NCI-H2171 treated with DMSO at 0.1 percent for 48 hours (cell line): ENCODE data around the gene SLC12A7.
"Not testable (repeated sequence)": the region's sequence is repeated elsewhere in the genome, so short reads cannot be mapped to it uniquely, and the experiment has no call there.

Experiments
- DNase-seq: peaks from one replicate; lab custom pipeline; 2025; lab: John Stamatoyannopoulos, UW

SLC12A7 gene

DNA sequence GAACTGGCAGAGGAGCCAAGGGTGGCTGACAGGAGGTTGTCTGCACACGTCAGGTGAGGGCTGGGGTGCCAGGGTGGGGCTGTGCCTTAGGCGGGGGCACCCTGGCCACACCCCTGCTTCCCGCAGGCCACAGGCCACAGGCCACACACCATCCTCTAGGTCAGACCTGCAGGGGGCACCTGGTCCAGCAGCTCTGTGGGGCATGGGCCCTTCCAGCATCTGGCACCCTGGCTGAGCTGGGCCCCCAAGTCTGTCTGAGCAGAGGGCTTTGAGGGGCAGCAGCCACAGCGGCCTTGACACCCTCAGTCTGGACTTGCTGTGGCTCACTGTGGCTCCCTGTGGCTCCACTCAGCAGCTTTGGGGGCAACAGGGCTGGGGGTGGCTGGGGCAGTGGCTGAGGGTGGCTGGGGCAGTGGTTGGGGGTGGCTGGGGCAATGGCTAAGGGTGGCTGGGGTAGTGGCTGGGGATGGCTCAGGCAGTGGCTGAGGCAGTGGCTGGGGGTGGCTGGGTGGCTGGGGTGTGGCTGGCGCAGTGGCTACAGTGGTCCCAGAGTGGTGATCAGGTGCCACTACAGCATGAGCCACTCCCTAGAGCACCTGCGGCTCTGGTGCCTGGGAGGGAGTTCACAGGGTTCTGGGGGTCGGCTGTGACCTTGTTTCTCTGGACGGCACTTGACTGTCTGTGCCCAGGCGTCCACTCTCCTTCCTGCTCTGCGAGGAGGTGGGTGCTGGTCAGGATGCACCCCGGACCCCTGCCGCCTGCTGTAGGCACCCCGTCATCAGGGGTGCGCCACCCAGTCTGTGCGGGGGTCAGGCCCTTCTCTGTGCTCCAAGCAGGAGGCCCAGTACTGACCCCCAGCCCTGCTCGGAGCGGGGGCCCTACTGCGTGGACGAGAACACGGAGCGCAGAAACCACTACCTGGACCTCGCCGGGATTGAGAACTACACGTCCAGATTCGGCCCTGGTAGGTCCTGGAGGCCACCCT is 76.2 kb downstream of the SLC12A7 start:
- DNase-seq = no peak

DNA sequence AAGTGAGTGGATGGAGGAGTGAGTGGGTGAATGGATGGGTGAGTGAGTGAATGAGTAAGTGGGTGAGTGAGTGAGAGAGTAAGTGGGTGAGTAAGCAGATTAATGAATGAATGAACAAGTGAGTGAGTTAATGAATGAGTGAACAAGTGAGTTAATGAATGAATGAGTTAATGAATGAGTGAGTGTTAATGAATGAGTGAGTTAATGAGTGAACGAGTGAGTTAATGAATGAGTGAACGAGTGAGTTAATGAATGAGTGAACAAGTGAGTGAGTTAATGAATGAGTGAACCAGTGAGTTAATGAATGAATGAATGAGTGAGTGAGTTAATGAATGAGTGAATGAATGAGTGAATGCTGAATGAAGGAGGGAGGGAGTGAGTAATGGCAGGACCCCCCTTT is 76.9 kb downstream of the SLC12A7 start:
- no peak for DNase-seq

DNA sequence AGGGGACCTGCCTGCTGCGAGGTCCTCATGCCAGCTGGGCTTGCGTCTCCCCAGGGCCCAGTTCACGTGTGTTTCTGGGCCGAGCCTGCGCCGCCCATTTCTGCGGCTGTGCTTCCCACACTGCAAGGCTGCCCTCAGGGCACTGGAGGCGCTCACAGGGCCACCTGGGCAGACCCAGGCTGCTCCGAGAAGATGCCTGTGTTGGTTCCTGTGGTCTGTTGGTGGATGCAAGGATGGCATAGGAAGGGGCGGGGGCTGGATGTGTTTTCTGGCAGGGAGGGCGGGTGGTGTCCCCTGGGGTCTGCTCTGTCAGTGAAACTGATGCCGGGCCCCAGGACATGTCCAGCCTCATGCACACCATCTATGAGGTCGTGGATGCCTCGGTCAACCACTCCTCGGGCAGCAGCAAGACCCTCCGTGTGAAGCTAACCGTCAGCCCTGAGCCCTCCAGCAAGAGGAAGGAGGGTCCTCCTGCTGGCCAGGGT is 77.4 kb downstream of the SLC12A7 start:
- DNase-seq = no peak

DNA sequence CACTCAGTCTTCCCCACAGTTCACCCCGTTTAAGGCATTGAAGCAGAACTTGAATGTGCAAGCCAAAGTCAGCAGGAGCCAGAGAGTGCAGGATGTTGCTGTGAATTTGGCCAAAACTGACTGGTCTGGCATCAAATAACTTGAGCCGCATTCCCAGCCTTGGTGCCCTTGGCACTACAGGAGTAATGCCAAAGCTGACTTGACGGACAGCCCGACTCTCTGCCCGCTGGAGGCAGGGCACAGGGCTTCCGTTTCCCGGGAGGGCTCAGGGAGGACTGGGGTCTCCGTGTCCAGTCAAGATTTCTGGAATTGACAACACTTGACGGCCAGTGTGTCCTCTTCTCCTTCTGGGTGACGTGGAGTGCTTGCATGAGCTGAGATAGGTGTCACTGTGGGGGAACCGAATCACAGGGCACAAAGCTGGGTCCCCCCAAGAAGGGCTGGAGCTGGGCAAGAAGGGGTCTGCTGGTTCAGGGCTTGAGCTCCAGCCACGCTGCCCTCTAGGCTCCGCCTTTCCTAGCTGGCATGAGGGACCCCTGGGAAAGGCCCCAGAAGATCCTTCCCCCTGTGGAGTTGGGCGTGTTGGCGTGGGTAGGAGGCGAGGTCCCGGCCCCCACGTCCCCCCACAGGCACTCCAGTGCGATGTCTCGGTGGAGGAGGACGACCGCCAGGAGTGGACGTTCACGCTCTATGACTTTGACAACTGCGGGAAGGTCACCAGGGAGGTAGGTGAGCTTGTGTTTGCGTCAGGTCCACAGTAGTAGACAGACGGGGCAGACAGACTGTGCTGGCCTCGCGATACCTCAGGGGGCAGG is 78.0 kb downstream of the SLC12A7 start:
- no peak for DNase-seq

DNA sequence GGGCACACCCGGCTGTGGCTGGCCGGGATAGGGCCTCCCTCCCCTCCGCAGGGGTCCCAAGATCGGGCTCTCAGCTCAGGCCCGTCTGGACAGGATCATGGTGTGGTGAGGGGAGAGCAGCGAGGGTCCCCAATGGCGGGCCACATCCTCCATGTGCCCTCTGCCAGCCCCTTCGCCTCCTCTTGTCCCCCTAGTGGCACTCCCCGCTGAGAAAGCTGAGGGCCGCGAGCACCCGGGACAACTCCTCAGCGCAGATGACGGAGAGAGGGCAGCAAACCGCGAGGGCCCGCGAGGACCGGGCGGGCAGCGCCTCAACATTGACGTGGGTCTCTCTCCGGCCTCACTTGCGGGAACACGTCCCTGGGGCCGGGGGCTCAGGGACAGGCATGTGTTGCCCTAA is 78.7 kb downstream of the SLC12A7 start:
- DNase-seq = no peak

DNA sequence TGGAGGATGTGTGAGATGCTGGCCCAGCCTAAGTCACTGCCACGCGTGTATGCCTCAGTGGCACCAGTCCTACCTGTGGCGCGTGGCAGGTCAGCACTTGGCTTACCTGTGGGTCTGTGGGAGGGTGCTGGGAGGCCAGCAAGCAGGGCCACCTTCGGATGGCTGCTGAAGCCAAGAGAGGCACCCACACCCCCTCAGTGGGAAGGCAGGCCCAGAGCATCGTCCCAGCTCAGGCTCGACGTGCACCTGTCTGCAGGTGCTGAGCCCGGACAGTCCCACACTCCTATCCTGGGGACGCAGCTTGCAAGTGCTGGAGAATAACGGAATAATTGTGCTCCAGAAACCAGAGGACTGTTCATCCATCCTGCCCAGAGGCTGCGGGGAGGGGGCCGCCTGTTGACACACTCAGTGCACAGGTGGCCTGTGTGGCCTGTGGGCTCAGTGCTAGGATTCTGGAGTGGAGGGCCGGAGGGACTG is 79.3 kb downstream of the SLC12A7 start:
- DNase-seq = no peak

DNA sequence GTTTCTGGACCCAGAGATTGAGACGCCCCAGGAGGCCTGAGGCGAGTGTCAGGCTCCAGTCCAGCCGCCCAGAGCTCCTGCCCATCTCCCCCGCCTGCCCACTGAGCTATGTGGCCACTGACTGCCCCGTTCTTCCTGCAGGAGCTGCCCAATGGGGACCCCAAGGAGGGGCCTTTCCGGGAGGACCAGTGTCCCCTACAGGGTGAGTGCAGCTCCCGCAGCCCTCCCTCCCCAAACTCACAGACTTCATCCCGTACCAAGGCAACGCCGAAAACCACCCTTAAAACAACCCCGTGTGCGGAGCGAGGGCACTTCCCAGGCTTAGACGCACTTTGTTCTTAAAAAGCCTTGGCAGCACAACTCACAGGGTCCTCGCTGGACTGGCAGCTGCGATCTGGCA is 79.9 kb downstream of the SLC12A7 start:
- DNase-seq = no peak

DNA sequence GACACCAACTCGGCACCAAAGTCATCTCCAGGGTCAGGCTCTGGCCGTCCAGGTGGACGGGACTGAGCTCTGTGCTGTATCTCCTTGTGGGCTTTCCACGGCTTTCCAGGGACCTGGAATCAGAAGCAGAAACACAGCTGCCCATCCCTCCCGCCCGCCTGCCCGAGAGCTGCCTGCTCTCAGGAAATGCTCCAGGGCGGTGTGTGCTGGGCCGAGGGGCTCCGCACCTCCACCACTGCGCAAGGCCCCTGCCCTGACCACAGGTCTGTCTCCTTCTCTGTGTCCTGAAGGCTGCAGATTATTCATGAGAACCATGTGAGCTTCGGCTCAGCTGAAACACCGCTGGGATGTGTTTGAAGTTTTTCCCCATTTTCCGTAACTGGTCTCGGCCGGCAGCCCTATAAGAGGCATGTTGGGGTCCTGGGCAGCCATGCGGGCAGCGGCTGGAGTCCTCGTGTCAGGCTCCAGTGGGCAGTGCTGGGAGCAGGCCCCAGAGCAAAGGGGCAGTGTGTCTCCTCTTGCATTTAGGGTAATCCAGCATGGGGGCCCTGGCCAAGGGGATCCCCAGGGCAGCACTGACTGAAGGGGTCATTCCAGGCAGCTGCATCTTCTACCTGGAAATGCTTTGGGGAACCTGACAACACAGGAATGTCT is 80.4 kb downstream of the SLC12A7 start:
- no peak for DNase-seq

DNA sequence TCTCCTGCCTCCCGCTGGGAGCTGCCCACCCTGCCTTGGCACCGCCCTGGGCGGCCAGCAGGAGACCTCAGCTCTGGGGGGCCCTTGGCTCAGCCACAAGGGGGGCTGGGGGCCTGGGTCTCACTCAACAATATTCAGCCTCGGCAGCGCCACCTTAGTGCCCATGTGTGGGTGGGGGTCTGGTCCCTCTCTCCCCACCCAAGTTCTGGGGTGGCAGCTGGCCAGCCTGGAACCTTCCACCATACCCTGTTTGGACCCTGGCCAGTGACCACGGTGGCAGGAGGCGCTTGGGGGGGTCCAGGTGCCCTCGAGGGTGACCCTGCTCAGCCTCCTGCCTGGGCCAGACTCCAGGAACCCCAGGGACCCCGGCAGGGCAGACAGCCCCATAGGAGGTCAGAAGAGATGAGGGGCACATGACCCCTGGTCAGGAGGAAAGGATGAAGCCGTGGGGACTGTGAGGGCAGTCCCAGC is 81.0 kb downstream of the SLC12A7 start:
- DNase-seq = no peak

DNA sequence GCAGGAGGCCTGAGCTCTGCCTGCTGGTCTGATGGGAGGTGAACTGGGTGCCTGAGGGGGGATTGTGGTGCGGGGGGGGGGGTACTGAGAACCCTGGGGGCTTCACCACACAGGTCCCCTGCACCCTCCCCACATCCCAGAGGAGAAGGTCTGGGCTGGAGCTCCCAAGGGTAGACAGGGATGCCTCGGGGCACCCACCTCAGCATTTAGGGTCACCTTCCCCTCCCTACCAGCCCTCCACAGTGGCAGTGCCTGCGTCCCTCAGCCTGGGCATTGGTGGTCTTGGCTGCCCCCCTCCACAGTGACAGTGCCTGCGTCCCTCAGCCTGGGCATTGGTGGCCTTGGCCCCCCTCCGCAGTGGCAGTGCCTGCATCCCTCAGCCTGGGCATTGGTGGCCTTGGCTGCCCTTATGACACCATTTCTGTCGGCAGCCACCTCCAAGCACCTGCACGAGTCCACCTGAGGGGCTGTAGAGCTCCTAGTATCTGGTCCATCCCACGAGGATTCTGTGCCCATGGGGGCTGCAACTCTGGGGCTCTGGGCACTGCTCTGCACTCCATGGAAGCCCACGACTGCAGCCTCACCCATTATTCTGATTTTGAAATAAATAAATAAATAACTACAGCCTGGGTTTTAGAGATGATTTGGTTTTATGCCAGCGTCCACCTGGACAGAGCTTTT is 81.8 kb downstream of the SLC12A7 start:
- no peak for DNase-seq

DNA sequence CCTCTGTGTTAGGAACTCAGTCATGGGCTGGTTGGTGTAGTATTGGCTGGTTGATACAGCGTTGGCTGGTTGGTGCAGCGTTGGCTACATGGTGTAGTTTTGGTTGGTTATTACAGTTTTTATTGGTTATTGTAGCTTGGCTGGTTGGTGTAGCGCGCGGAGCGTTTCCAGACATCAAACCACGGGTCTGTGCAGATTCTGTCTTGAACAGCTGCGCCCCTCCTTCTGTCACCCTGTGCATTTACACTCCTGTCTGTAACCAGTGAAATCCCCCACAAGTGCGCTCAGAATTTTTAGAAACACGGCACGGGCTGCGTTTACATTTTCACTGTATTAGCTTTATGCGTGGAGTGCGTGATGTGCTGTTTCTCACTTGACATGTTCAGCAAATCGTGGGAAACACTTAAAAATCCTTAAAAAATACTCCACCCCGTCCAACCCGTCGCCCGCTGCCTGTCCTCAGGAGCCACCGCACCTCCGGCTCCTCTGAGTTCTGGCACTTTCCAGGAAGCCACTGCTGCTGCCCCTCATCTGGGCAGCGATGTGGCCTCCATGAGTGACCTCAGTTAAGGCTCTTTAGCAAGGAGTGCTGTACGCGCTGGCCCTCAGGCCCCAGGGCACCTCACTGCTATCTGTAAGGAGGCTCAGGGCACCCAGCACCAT is 82.5 kb downstream of the SLC12A7 start:
- no peak for DNase-seq

DNA sequence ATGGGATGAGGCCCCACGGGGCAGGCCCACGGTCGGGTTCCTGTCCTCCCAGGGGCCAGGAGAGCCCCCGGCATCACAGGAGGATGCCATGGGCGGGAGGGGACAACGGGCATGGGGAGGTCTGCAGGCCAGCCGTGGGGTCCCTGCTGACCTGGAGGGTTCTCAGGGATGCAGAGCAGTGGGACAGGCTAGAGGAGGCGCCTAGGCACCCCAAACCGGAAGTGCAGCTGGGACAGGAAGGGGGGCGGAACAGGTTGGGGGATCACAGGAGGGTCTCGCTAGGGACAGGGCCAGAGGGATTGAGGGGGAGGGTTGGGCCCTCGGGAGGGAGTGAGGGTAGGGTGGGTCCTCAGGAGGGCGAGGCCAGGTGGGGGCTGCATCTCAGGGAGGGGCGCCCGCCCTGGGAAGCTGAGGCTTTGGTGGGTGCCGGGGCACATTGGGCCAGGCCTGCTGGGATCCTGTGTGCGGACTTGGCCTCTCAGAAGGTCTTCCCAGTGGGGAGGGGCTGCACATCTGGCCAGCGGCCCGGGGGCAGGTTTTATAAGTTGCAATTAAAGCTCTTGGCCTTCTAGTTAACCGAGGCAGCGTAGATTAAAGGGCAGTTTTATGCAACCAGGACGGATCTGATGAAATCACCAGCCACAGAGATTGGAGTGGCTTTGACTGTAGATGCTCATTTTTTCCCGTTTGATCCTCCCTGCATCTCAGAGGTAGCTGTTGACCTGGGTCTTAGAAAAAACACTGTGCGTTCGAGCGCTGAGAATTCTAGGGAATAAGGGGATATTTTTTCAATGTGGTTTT is 83.2 kb downstream of the SLC12A7 start:
- no peak for DNase-seq

DNA sequence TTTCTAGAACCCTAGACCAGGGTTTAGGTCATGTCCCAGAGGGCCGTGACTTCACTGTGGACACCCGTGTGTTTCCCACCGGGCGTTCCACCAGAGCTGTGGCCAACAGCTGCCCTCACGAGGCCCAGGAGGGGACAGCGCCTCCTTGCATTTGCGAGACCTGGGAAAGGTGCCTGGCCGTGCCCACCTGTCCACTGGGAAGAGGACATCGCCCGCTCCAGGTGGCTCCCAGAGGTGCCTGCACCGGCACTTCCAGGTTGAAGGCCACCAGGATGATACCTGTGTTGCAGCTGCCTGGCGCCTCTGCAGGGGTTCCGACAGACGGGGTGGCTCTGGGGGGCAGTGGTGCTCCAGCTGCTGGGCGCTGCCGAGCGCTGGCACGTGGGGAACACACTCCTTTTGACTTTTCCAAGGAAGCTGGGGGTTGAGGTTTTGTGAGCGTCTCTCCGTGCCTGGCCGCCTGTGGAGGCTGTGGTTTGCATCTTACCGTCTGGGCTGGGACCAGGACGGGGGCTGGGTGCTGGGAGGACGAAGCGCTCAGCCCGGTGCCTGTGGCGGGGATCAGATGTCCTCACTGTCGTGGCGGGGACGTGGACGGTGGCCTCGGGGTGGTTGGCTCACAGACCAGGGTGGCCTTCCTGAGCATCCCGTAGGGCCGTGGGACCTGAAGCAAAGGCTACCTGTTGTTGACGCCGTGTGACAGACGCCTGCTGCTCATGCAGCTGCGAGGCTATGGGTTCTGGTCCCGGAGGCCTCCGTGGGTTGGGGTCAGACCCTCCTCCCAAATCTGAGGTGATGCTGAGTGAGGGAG is 84.0 kb downstream of the SLC12A7 start:
- no peak for DNase-seq

DNA sequence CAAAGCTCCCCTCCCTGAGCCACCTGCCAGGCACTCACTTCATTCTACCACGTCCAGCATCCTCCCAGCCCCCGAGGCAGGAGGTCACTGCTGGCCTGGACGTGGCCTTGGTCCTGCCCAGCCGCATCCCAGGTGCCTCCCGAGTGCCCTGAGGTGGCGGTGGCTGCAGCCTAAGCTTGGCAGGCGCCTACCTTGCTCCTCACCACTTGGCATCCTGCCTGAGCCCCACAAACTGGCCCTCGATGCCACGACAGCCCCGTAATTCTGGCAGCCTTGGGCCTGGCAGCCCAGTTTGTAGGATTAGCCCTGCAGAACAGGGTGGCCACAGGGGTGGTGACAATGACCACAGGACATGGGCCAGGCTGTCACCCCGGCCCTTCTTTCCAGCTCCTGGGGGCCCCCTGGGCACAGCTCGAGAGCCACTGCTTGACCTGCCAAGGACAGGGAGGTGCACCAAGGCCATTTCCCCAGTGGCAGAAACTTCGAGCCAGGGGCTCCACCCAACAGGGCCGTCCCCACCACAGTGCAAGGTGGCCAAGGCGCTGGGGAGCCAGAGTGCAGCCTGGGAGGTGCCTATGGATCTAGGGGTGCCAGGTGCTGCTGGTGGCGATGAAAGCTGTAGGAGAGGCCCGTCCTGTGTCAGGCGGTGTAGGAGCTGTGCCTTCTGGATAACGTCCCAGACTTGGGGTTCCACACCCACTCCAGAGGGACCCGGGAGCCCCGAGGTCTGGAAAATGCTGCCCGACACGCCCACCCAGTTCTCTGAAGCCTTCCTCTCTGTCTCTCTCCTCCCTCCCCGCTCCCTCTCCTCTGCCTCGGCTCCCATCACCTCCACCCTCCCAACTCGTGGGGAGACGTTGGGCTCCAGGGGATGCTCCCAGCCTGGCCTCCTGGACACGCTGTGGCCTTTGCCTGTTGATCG is 84.9 kb downstream of the SLC12A7 start:
- DNase-seq = no peak

DNA sequence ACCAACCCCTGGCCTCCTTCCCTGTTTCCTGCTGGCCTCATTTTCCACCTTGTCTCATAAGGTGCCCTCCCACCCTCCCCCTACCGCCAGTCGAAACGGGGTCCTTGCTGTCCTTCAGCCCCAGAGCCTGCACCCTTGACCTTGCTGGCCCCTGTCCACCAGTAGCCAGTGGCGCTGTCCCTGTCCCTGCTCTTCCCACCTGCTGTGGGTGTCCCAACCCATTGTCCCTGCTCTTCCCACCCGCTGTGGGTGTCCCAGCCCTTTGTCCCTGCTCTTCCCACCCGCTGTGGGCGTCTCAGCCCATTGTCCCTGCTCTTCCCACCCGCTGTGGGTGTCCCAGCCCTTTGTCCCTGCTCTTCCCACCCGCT is 89.9 kb downstream of the SLC12A7 start:
- not testable (repeated sequence) for DNase-seq

DNA sequence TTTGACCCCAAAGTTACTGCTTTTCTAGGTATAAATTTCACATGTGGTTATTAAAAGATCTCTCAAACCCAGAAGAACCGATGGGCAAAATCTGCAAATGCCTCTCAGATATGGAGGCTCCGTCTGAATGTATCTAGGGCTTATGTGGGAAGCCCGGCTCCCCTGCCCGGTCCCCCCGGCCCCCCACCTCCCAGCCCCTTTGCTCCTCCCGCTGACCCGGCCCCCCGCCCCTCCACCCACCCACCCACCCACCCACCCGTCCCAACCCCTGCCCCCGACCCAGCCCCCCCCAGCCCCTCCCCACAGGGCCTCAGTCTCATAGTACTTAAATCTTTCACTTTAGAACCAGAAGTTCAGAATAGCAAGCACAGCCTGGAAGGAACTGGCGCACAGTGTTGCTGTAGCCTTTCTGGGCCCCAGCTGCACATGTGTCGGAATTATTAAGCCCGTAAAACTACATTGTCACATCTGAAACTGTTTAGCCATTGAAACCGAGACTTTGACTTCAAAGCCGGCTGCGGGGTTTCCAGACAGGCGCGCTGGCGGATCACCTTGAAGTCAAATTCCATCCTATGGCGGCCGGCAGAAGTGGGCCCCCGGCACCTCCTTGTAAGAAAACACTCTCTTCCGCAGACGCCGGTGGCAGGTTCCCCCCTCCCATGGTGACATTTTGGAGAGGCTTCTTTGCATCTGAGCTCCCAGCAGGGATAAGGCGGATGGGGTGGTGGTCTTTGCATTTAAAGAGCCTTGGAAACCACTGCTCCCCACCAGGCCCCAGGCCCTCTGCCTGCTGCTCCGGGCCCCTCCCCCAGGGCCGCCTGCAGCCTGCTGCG is 90.5 kb downstream of the SLC12A7 start:
- no peak for DNase-seq

DNA sequence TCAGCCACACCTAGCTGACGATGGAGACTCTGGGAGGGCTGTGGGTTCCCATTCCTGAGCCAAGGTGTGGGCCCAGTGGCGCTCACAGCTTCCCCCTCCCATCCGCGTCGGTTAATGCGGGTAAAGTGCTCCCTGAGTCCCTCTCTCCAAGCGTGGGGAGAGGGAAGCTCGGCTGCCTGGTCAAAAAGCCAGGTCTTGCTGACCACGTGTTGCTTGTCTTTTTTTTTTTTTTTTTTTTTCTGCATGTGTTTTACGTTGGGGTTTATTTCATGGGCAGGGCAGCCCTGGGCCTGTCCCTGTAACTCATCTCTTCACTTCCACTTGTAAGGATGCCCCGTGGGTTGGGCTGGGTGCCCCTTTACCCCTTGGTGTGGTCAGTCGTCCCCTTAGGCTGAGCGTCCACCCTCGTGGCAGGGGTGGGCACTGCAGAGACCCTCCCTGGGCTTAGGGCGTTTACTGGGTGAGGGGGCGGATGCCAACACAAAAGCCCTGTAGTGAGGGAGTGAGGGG is 91.4 kb downstream of the SLC12A7 start:
- DNase-seq = no peak
